ENCODE measurements around the gene LSG1. TPM values are rescaled to one million over a fixed set of nuclear protein-coding genes. Genes with fewer than 3 reads are reported as not detected.
A peak's percentile ranks its signal among the peaks of the same experiment; 100 is the strongest.

The LSG1 gene
- total RNA-seq, 1 experiment from 2014 or later, result 39.7 TPM

DNA sequence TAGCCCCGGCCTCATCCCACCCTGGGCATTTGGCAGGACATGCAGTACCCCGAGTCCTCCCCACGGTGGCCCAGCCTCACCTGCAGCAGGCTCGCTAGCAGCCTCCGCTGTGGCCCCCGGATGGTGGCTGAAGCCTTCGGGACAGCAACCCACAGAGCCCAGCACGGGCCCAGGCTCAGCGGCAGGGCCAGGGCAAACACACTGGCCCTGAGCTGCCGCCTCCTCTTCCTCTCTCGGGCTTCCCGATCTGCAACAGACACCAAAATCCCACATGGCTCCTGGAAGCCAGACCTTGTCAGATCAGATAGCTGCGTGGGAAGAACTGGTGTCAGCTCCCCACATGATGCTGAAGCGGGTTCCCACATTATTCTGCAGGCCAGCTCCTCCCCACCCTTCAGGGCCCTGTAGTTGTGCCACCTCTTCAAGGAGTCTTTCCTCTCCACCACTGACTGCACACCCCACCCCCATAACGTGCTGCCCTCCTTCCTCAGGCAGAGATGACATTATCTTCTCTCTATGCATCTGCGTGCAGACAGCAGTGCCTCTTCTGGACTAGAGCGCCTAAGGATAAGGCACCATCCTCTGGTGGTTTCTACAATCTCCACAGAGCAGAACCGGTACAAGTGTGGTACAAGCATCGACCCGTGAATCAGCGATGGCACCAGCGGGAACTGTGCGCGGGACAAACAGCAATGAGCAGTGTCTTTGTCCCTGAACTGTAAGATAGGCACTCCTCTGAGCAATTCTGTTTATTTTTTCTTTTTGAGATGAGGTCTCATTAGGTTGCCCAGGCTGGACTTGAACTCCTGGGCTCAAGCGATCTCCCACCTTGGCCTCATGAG, 48.3 kb downstream of the LSG1 start:
- H4K20me1 ChIP-seq (ENCODE audit: insufficient read depth), result no peaks in the 10 kb centered on the region
- H3K27me3 ChIP-seq (ENCODE audit: insufficient read depth, low read length), result no peaks in the 10 kb centered on the region
- intact Hi-C loops (cut with micrococcal nuclease), result no loop called here
- CTCF ChIA-PET, result no interaction called here
- peak; percentile 47; the same call in 1 of the 2 replicates for ATAC-seq
- peaks cover 2 to 12% of the 10 kb centered on the region in 2 experiments; a peak in 3 of 4 replicates for H3K36me3 ChIP-seq (ENCODE audit: control insufficient read depth in 1 of 2, insufficient read depth in 2 of 2, low read length in 2 of 2)
- no peak overlapping the region for H3K9ac ChIP-seq (ENCODE audit: low read length)
- no peak for DNase-seq (ENCODE audit: low read depth, low spot score)
- H2AFZ ChIP-seq (ENCODE audit: low read depth, low read length, poor library complexity, severe bottlenecking), result no peak overlapping the region
- H3K4me2 ChIP-seq (ENCODE audit: low read length), result no peak overlapping the region
- H3K27ac ChIP-seq (ENCODE audit: low read depth, low read length), result no peak overlapping the region
- no peaks in the 10 kb centered on the region for H3K79me2 ChIP-seq (ENCODE audit: insufficient read depth, low read length)
- RAD21 ChIA-PET (ENCODE audit: low non-redundant PET in 1 of 2, low total read pairs in 2 of 2, uncharacterized antibody in 2 of 2, unreplicated experiment in 2 of 2), result no interaction called here
- POLR2A ChIA-PET, result no interaction called here
- H3K4me1 ChIP-seq (ENCODE audit: control insufficient read depth in 1 of 2, insufficient read depth in 2 of 2, low read length in 2 of 2), result no peaks in the 10 kb centered on the region
- TF ChIP-seq, protein P1, sequence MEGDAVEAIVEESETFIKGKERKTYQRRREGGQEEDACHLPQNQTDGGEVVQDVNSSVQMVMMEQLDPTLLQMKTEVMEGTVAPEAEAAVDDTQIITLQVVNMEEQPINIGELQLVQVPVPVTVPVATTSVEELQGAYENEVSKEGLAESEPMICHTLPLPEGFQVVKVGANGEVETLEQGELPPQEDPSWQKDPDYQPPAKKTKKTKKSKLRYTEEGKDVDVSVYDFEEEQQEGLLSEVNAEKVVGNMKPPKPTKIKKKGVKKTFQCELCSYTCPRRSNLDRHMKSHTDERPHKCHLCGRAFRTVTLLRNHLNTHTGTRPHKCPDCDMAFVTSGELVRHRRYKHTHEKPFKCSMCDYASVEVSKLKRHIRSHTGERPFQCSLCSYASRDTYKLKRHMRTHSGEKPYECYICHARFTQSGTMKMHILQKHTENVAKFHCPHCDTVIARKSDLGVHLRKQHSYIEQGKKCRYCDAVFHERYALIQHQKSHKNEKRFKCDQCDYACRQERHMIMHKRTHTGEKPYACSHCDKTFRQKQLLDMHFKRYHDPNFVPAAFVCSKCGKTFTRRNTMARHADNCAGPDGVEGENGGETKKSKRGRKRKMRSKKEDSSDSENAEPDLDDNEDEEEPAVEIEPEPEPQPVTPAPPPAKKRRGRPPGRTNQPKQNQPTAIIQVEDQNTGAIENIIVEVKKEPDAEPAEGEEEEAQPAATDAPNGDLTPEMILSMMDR (IDR thresholded peaks at IDR 0.05 in 2 of 3, conservative IDR thresholded peaks at IDR 0.05 in 1 of 3; ENCODE audit: borderline replicate concordance in 1 of 3, insufficient read depth in 1 of 3, low read depth in 2 of 3, low read length in 2 of 3), result peak in 1 of 3 experiments; percentile 16; a peak in 1 of 6 replicates
- no peak for TF ChIP-seq YY1 (IDR thresholded peaks at IDR 0.05; ENCODE audit: extremely low read depth, insufficient replicate concordance, low read depth, low read length)
- H3K9me2 ChIP-seq (ENCODE audit: insufficient read depth), result no peaks in the 10 kb centered on the region
- H3K4me3 ChIP-seq (replicated peaks in 1 of 2; ENCODE audit: low read depth in 1 of 2, low read length in 2 of 2), result no peak overlapping the region
- BruUV-seq (replicated peaks), result no TSS peak
- H3K9me3 ChIP-seq (ENCODE audit: control insufficient read depth in 1 of 2, insufficient read depth in 1 of 2, low read depth in 1 of 2, low read length in 2 of 2), result no peaks in the 10 kb centered on the region

DNA sequence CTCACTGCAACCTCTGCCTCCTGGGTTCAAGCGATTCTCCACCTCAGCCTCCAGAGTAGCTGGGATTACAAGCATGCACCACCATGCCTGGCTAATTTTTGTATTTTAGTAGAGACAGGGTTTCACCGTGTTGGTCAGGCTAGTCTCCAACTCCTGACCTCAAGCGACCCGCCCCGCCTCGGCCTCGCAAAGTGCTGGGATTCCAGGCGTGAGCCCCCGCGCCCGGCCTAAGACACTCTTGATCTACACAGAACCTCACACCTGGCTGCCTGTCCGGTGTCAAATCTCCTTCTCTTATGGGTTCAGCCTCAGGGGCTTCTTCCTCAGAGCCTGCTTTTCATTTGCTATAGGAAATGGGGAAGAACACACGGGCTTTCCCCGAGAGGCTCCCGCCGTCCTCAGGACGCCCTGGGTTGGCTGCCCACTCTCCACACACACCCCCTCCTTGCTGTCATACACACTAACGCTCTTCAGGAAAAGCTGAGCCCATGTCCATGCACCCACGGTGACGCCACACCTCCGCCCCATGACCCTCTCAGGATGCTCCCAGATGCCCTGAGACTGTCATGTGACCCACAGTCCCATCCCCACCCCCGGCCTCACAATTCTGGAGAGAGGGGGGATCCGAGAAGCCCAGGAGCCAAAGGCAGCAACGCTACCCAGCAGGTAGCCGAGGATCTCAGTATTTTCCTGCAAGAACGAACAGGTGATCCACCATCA, 49.2 kb downstream of the LSG1 start:
- H3K27ac ChIP-seq (ENCODE audit: low read depth, low read length), result no peak overlapping the region
- ATAC-seq (no peak), DNase-seq (ENCODE audit: low read depth, low spot score) (no peak)
- no peak overlapping the region for H3K9ac ChIP-seq (ENCODE audit: low read length)
- BruUV-seq (replicated peaks), result no TSS peak
- no peaks in the 10 kb centered on the region for H3K9me2 ChIP-seq (ENCODE audit: insufficient read depth)
- H3K4me1 ChIP-seq (ENCODE audit: control insufficient read depth in 1 of 2, insufficient read depth in 2 of 2, low read length in 2 of 2), result no peaks in the 10 kb centered on the region
- H3K36me3 ChIP-seq (ENCODE audit: control insufficient read depth in 1 of 2, insufficient read depth in 2 of 2, low read length in 2 of 2), result peaks cover 2 to 8% of the 10 kb centered on the region in 2 experiments; a peak in 2 of 4 replicates
- ChIA-PET POLR2A (no interaction called here), RAD21 (ENCODE audit: low non-redundant PET in 1 of 2, low total read pairs in 2 of 2, uncharacterized antibody in 2 of 2, unreplicated experiment in 2 of 2) (no interaction called here), CTCF (no interaction called here)
- no peaks in the 10 kb centered on the region for H3K9me3 ChIP-seq (ENCODE audit: control insufficient read depth in 1 of 2, insufficient read depth in 1 of 2, low read depth in 1 of 2, low read length in 2 of 2)
- no peaks in the 10 kb centered on the region for H3K79me2 ChIP-seq (ENCODE audit: insufficient read depth, low read length)
- no peaks in the 10 kb centered on the region for H3K27me3 ChIP-seq (ENCODE audit: insufficient read depth, low read length)
- intact Hi-C loops (cut with micrococcal nuclease), result no loop called here
- H2AFZ ChIP-seq (ENCODE audit: low read depth, low read length, poor library complexity, severe bottlenecking), result no peak overlapping the region
- no peak overlapping the region for H3K4me3 ChIP-seq (replicated peaks in 1 of 2; ENCODE audit: low read depth in 1 of 2, low read length in 2 of 2)
- H4K20me1 ChIP-seq (ENCODE audit: insufficient read depth), result no peaks in the 10 kb centered on the region
- H3K4me2 ChIP-seq (ENCODE audit: low read length), result no peak overlapping the region
- no peak for TF ChIP-seq RAD21 (IDR thresholded peaks at IDR 0.05; ENCODE audit: low read depth)
- no peak for TF ChIP-seq SIN3A (IDR thresholded peaks at IDR 0.05; ENCODE audit: low read depth)
- no peak for TF ChIP-seq JUND (IDR thresholded peaks at IDR 0.05)
- no peak for TF ChIP-seq FOSL1 (IDR thresholded peaks at IDR 0.05; ENCODE audit: low read depth)
- no peak for TF ChIP-seq ZFX (IDR thresholded peaks at IDR 0.05)
- no peak for TF ChIP-seq POLR2AphosphoS5 (IDR thresholded peaks at IDR 0.05; ENCODE audit: low read depth, low read length)
- TF ChIP-seq, protein P2, sequence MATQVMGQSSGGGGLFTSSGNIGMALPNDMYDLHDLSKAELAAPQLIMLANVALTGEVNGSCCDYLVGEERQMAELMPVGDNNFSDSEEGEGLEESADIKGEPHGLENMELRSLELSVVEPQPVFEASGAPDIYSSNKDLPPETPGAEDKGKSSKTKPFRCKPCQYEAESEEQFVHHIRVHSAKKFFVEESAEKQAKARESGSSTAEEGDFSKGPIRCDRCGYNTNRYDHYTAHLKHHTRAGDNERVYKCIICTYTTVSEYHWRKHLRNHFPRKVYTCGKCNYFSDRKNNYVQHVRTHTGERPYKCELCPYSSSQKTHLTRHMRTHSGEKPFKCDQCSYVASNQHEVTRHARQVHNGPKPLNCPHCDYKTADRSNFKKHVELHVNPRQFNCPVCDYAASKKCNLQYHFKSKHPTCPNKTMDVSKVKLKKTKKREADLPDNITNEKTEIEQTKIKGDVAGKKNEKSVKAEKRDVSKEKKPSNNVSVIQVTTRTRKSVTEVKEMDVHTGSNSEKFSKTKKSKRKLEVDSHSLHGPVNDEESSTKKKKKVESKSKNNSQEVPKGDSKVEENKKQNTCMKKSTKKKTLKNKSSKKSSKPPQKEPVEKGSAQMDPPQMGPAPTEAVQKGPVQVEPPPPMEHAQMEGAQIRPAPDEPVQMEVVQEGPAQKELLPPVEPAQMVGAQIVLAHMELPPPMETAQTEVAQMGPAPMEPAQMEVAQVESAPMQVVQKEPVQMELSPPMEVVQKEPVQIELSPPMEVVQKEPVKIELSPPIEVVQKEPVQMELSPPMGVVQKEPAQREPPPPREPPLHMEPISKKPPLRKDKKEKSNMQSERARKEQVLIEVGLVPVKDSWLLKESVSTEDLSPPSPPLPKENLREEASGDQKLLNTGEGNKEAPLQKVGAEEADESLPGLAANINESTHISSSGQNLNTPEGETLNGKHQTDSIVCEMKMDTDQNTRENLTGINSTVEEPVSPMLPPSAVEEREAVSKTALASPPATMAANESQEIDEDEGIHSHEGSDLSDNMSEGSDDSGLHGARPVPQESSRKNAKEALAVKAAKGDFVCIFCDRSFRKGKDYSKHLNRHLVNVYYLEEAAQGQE (IDR thresholded peaks at IDR 0.05; ENCODE audit: low read depth), result no peak
- TF ChIP-seq, protein P1 (IDR thresholded peaks at IDR 0.05 in 2 of 3, conservative IDR thresholded peaks at IDR 0.05 in 1 of 3; ENCODE audit: borderline replicate concordance in 1 of 3, insufficient read depth in 1 of 3, low read depth in 2 of 3, low read length in 2 of 3), result no peak

Measured in HCT116 (cell line).